GM19023 (cell line): Measurements from ENCODE around the gene COL5A1.

Source experiments
- ATAC-seq: cut with Tn5 transposase; IDR thresholded peaks from one replicate; pipeline ENCODE4 v1.9.1; 2021; ENCODE audit warnings: mild to moderate bottlenecking, moderate library complexity; ENCODE audit not compliant: unreplicated experiment

Gene COL5A1

DNA sequence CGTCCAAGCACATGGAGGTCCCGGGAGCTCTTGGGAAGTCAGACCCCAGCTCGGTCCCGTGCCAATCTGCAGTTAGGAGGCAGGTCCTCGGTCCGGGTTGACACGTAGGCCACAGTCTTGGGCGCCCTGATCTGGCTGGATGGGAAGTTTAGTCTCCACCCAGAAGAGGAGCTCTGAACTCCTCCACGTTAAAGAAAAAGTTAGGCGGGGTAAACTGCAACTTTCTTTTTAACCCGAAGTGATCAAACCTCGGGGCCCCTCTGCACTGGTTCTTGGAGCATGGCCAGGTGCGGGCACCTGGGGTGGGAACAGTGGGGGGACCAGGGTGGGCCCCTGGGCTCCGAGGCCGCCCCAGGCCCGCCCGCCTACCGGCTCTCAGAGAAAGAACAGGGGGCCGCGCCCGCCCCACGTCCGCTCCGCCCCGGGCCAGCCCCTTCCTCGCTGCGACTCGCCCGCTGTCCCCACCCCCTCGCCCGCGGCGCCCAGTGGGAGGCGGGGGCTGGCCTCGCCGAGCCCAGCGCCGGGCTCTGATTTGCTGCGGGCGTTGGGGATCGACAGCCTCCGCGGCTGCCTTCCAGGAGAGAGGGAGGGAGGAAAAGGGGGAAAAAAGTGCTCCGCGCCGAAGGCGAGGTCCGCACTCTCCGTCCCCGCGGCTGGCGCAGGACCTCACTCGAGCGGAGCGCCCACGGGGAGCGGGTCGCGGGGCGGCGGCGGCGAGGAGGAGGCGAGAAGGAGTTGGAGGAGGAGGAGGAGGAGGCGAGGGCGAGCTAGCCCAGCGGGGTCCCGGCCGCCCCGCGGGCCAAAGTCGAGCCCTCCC is at the start of gene COL5A1:
Gene COL5A1 (plus strand): TSS at position 631 of the 817 bp plus-strand sequence. CDS start 385 bp downstream, outside the sequence.
- no peak for ATAC-seq

GRCh38 chr9:134592018-134592818 is 49.4 kb upstream of the COL5A1 start:
- no peak for ATAC-seq

GRCh38 chr9:134592819-134593200 is 48.8 kb upstream of the COL5A1 start:
- ATAC-seq = no peak

DNA sequence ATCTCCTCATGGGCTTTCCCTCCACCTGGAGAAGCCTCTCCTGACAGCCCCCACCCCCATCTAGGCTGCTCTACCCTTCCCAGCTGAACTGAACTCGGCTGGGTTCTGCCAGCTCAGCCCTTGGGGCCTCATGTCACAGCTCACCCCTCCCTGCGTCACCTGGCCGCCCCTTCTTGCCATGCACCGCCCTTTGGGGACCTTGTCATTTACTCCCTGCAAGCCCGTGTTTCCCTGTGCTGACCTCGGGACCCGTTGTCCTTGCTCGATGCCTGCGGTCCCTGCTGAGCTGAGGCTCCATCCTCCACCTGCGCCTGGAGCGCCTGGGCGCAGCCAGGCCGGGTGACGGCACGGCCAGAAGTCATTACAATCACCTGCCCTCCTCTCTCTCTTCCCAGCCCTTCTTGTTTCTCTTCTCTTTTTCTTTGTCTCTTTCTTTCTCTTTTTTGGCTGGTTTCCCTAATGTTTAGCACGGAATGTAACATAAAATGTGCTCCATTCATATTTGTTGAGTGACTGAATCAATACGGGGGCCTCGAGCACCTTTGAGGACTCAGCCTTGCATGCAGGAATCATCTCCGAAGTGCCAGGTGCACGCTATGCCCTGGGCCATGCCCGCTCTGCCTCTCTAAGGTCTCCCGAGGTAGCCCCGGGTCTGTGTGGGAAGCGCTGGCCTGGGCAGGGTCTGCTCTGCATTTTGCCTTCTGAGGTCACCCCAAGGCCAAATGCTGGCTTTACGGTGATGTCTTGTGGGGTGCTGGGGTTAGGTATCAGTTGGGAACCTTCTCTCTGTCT is 48.1 kb upstream of the COL5A1 start:
- ATAC-seq = no peak

DNA sequence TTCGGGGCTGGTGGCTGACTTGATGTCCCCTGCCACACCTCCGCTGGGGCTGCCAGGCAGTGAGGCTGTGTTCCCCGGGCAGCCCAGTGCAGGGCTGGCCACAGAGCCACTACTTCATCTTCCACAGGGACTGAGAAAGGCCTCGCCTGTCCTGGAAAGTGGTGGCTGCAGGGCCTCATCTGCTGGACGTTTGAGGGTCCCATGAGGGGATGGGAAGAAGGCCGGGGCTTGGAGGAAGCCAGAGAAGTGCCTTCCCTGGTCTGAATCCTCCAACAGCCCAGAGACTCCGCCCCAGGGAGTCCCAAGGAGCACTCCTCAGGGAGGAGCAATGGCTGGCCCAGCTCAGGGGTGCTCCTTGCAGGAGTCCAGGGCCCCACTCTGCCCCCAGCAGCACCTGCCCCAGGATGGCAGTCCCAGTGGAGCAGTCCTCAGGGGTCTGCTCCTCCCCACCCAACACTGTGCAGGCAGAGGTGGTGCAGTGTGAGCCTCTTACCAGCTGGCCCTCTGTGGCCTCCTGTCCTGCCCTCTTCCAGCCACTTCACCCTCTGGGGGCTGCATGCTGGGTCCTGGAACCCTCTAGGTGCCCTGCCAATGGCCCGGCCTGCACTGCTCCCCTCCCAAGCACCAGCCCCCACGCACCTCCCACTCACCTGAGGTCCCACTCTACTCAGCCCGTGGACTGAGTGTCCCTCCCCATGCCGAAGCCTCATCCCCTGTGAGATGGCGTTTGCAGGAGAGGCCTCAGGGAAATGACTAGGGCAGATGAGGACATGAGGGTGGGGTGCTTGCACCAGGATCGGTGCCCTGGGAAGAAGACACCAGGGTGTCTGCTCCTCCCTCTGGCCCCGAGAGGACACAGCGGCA is 47.3 kb upstream of the COL5A1 start:
- ATAC-seq = no peak

- ATAC-seq = no peak
These were observed 46.6 kb upstream of the COL5A1 start for GRCh38 chr9:134595014-134595413.

DNA sequence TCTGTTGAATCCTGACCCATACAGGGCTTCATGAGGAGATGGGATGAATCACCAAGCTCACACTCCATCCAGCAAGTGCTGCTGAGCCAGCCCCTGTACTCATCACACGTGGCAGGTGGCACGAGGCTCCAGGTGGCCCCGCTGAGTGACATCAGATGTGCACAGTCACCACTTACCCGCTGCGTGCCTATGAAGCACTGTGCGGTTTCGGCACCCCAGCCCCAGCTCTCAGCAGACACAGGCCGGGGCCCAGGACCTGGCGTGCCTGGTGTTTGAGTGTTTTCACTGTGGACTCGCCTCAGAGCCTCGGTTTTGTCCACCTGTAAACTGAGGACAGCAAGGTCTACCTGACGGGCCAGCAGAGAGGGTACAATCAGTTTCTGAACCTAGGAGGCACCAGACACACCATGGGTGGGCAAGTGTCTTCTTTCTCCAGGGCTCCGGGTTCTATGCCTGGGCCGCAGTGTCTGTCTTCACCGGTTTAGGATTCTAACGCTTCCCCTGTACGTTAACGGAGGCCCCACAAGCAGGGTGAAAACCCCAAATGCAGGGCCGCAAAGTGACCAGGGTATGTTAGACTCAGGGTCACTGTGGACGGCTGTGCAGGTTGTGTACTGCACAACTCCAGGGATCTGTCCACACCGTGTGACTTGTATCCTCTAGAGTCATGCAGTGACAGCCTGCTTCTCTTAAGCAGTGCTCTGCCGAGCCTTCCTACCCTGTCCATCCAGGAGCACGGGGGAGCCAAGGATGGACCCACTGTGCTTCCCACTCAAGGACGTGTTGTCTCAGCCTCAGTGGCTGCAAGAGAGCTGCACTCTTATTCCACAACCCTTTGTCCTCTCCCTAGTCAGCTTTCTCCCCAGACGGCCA is 44.3 kb upstream of the COL5A1 start:
- no peak for ATAC-seq

DNA sequence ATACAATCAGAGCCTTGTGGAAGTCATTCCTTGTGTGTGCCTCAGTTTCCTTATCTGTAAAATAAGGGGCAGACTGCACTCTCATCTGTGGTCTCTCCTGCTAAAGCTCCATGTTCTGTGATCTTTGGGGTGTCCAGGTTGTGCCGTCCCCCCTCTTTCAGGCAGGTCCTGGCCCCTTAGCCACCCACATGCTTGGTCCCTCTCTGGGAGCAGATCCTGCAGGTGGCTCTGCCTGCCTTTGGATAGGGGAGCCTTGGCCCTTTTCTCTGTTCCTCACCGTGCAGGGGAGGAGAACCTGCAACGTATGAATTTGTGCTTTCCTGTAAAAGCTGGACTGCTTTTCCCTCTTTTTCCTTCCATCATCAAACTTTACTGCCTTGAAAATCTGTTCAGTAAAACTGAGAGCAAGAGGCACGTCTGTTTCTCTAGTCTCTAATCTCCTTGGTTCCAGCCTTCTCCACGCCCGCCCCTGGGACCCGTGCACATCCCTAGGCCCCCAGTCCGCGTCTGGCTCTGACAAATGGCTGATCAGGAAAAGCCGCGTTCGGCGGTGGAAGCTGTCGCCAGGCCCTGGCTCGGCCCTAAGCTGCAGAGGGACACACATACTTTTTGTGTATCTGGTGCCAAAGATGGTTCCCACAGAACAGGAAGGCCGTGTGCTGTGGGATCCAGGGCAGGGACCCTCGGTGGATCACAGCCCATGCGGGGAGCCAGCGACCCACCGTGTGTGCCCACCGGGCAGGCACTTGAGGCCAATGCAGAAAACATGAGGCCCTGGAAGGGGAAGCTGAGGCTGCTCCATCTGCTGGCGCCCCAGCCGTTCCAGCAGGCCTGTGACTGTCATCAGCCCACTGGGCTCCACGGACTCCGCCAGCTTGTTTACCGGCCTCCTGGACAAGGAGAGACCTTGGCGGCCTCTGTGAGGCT is 43.4 kb upstream of the COL5A1 start:
- ATAC-seq = no peak

DNA sequence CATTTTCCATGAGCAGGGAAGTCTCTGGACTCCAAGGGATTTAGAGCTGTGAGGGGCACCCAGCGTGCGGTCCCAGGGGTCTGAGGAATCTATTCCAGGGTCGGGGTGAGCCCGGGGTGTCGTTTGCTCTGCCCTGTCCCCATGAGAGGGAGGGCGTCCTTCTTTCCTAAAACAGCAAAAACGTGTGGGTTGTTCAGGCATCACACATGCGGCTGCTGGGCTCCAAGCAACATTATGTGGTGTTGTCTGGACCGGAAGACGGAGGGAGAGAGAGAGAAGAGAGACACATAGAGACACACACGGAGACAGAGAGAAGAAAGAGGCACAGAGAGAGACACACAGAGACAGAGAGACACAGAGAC is 42.7 kb upstream of the COL5A1 start:
- no peak for ATAC-seq

DNA sequence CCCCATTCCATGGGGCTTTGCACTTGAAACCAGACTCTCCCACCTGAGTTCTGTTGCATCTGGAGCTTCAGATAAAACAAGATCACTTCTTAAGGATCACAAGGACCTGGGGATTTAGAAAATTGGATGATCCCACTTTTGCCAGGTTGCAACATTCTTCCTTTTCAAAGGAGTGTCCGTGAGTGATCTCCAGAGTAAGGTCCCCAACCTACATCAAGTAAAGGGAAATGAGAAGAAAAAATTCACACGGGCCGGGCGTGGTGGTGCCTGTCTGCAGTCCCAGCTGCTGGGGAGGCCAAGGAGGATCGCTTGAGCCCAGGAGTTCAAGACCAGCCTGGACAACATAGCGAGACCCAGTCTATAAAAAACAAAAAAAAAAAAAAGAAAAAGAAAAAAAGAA is 41.2 kb upstream of the COL5A1 start:
- no peak for ATAC-seq

- ATAC-seq = no peak
These were observed 40.6 kb upstream of the COL5A1 start for GRCh38 chr9:134600836-134601638.

GRCh38 chr9:134601764-134602163 is 39.8 kb upstream of the COL5A1 start:
- ATAC-seq = no peak

DNA sequence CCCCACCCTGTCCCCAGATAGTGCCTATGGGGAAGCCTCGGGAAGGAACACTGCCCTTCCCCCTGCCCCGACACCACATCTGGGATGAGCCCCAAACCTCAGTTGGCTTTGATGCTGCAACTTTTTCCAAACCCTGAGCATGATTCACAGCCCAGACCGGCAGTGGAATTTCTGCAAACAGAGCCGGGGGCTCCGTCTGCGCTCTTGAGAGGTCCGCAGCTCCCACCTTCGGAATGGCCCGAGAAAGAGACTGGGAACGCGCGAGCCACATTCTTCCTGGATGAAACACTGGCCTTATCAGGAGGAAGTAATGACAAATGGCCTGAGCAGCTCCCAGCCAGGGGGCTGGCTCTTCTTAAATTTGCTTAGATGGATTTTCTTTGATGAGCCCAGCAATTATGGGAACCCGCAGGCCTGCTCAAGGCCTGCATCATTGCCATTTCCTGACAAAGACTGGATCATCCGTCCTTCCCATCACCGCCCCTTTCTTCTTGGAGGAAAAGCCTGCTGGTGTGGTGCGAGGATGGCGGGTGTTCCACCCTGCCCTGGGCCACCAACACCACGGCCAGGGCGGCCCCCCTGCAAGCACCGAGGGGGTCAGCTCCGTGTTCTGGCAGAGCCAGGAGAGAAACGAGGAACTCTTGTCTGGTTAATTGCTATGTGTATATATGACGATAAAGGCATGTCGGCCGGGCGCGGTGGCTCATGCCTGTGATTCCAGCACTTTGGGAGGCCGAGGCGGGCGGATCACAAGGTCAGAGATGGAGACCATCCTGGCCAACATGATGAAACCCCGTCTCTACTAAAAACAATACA is 38.8 kb upstream of the COL5A1 start:
- no peak for ATAC-seq

- ATAC-seq = no peak
These were observed 36.8 kb upstream of the COL5A1 start for GRCh38 chr9:134604834-134605233.

DNA sequence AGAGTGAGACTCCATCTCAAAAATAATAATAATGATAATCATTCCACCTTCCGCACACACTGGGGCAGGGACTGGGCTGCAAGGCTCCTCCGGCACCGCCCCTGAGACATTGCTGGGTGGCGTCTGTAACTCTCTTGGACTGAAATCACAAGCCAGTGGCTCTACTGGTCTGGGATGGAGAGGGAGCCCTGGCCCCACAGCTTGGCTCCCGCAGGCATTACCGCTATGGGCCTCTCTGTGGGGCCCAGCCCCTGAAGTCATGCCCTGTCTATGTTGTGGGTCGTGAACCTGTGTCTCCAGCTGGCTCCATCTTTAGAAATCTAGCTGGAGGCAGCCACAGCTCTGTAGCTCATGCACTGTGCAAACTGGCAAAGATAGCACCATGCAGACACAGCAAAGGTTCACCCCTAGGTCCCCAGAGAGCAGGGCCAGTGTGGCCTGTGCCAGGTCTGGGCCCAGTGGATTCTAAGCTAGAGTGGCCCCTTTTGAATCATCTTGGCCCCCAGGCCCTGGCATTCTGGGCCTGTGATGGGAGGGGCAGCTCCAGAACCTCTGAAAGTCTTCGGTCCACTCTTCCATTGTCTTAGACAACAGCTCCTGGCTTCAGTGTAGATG is 36.1 kb upstream of the COL5A1 start:
- ATAC-seq = no peak

- ATAC-seq = no peak
These were observed 35.6 kb upstream of the COL5A1 start for GRCh38 chr9:134605966-134606357.
